CD14-positive monocyte (primary cell): ENCODE results near the gene KIF1A. TPM values are rescaled to one million over a fixed set of nuclear protein-coding genes. Genes with fewer than 3 reads are reported as not detected.

Experiments used
- DNase-seq, 3 donors: peaks; one replicate each; pipeline ENCODE4 v3.0.0-alpha.2; 2011 to 2022
- H2AFZ ChIP-seq: 2 replicates; pipeline ENCODE4 v1.6.0; 2012; ENCODE audit warnings: mild to moderate bottlenecking, low read depth, low read length, inconsistent platforms; ENCODE audit not compliant: insufficient read depth, poor library complexity, severe bottlenecking
- H3K27ac ChIP-seq, 2 donors: 1 replicate in 1 of 2; 2 replicates in 1 of 2; pipeline ENCODE4 v1.5.1; 2012 to 2013; ENCODE audit warnings: low read length in 2 of 2, control low read depth in 1 of 2, inconsistent platforms in 1 of 2, low read depth in 1 of 2, mild to moderate bottlenecking in 1 of 2
- H3K27me3 ChIP-seq, 2 donors: one replicate each; pipeline versions ENCODE4 v1.6.0 to v1.6.1; 2011 to 2013; ENCODE audit warnings: low read length in 2 of 2; ENCODE audit not compliant: control insufficient read depth in 2 of 2, insufficient read depth in 2 of 2
- H3K36me3 ChIP-seq, 2 donors: replicated peaks in 1 of 2; 1 replicate in 1 of 2; 2 replicates in 1 of 2; pipeline versions ENCODE4 v1.5.1 to v1.6.1; 2012 to 2013; ENCODE audit warnings: low read length in 2 of 2, control low read depth in 1 of 2, inconsistent platforms in 1 of 2, mild to moderate bottlenecking in 1 of 2; ENCODE audit not compliant: insufficient read depth in 2 of 2, control insufficient read depth in 1 of 2
- H3K4me1 ChIP-seq, 2 donors: 1 replicate in 1 of 2; 2 replicates in 1 of 2; pipeline versions ENCODE4 v1.5.1 to v1.6.1; 2012 to 2013; ENCODE audit warnings: low read length in 2 of 2, control low read depth in 1 of 2, inconsistent platforms in 1 of 2, mild to moderate bottlenecking in 1 of 2, moderate library complexity in 1 of 2; ENCODE audit not compliant: insufficient read depth in 2 of 2, control insufficient read depth in 1 of 2
- H3K4me2 ChIP-seq: replicated peaks from 2 replicates; pipeline ENCODE3; 2012; ENCODE audit warnings: low read length, moderate library complexity, mild to moderate bottlenecking; ENCODE audit not compliant: poor library complexity, severe bottlenecking; ENCODE audit errors: extremely low read depth
- H3K4me3 ChIP-seq, 3 experiments: fragments of 200-600 bp in 1 of 3; sonication (generic) in 1 of 3; replicated peaks in 1 of 3; 1 replicate in 2 of 3; 2 replicates in 1 of 3; pipeline ENCODE4 v1.5.1; 2011 to 2013; ENCODE audit warnings: low read length in 3 of 3, mild to moderate bottlenecking in 3 of 3, control low read depth in 2 of 3, low read depth in 2 of 3, inconsistent platforms in 1 of 3, moderate library complexity in 1 of 3
- H3K79me2 ChIP-seq: 2 replicates; pipeline ENCODE4 v1.6.0; 2012; ENCODE audit warnings: mild to moderate bottlenecking, control low read depth, inconsistent platforms, low read length, moderate library complexity; ENCODE audit not compliant: insufficient read depth
- H3K9ac ChIP-seq: 2 replicates; pipeline ENCODE4 v1.6.0; 2017; ENCODE audit warnings: low read length, mild to moderate bottlenecking; ENCODE audit not compliant: insufficient read depth, poor library complexity, severe bottlenecking
- H3K9me3 ChIP-seq, 2 donors: replicated peaks in 1 of 2; 1 replicate in 1 of 2; 2 replicates in 1 of 2; pipeline versions ENCODE4 v1.5.1 to v1.6.1; 2012 to 2013; ENCODE audit warnings: low read length in 2 of 2, control low read depth in 1 of 2; ENCODE audit not compliant: control insufficient read depth in 1 of 2, insufficient read depth in 1 of 2
- H4K20me1 ChIP-seq: 2 replicates; pipeline ENCODE4 v1.6.0; 2012; ENCODE audit warnings: mild to moderate bottlenecking, low read length, control low read depth, moderate library complexity; ENCODE audit not compliant: insufficient read depth
- H3K27ac Mint-ChIP-seq, 7 donors: one replicate each; pipeline ENCODE4 v1.8.0; 2020; ENCODE audit warnings: mild to moderate bottlenecking in 7 of 7, mixed read lengths in 7 of 7, moderate library complexity in 6 of 7, inconsistent platforms in 2 of 7
- H3K27me3 Mint-ChIP-seq, 3 donors: one replicate each; pipeline ENCODE4 v1.8.0; 2021 to 2022; ENCODE audit warnings: low read depth in 3 of 3, mild to moderate bottlenecking in 3 of 3, mixed read lengths in 3 of 3, moderate library complexity in 3 of 3, inconsistent platforms in 1 of 3
- H3K36me3 Mint-ChIP-seq, 2 donors: one replicate each; pipeline ENCODE4 v1.8.0; 2020; ENCODE audit warnings: mixed read lengths in 2 of 2, inconsistent platforms in 1 of 2, mild to moderate bottlenecking in 1 of 2
- H3K4me1 Mint-ChIP-seq: one replicate; pipeline ENCODE4 v1.8.0; 2020; ENCODE audit warnings: mild to moderate bottlenecking, mixed read lengths
- H3K4me3 Mint-ChIP-seq, 2 donors: one replicate each; pipeline ENCODE4 v1.8.0; 2020; ENCODE audit warnings: mild to moderate bottlenecking in 2 of 2, mixed read lengths in 2 of 2, moderate library complexity in 1 of 2
- H3K9me3 Mint-ChIP-seq, 7 donors: one replicate each; pipeline ENCODE4 v1.8.0; 2020 to 2022; ENCODE audit warnings: mixed read lengths in 7 of 7, mild to moderate bottlenecking in 6 of 7, moderate library complexity in 6 of 7, inconsistent platforms in 2 of 7
- CTCF ChIP-seq: fragments of 200-600 bp; IDR thresholded peaks from one replicate; pipeline ENCODE4 v1.8.0; 2022; ENCODE audit warnings: antibody characterized with exemption, mild to moderate bottlenecking
- WGBS: methylation state at CpG from one replicate; pipeline ENCODE4 v1.1.5; 2013; ENCODE audit warnings: missing lambda C conversion rate; ENCODE audit not compliant: insufficient coverage; 5-methylcytosine and 5-hydroxymethylcytosine counted together
- intact Hi-C, 2 donors: fragments of 100-400 bp; cut with micrococcal nuclease; formaldehyde crosslinking; loops; one replicate each; pipeline versions ENCODE4 v1.15.0 to v1.15.1; 2023
- polyA plus RNA-seq, 3 donors: library from polyadenylated mRNA; depleted of rRNA in 1 of 3; unstranded in 2 of 3; stranded (reverse) in 1 of 3; fragments of 300-500 nt in 2 of 3; fragments of >200 nt in 1 of 3; fragmentation: Illumina TruSeq in 2 of 3; gene quantifications; 1 replicate in 2 of 3; 2 replicates in 1 of 3; pipeline ENCODE4 v1.2.3, GENCODE V29; 2012 to 2021

Gene KIF1A
- polyA plus RNA-seq, 3 donors: not detected

- DNase-seq: no peak
- Mint-ChIP-seq H3K36me3 (no peaks in the 10 kb centered on the region), H3K9me3 (peaks cover 0 to 2% (median 0%) of the 10 kb centered on the region in 7 donors), H3K27me3 (peaks cover 2 to 9% (median 4%) of the 10 kb centered on the region in 3 donors), H3K27ac (no peak overlapping the region), H3K4me1 (no peaks in the 10 kb centered on the region), H3K4me3 (no peak overlapping the region)
- Histone ChIP-seq H3K79me2 (no peaks in the 10 kb centered on the region), H3K36me3 (no peaks in the 10 kb centered on the region), H3K4me2 (no peak overlapping the region), H3K9me3 (no peaks in the 10 kb centered on the region), H3K27me3 (no peaks in the 10 kb centered on the region), H3K27ac (no peak overlapping the region), H3K4me1 (no peaks in the 10 kb centered on the region), H4K20me1 (no peaks in the 10 kb centered on the region), H2AFZ (no peak overlapping the region), H3K4me3 (no peak overlapping the region), H3K9ac (no peak overlapping the region)
- intact Hi-C loops: no loop called here
- WGBS: 83% methylated on average over 3 of the region's 10 CpGs
- TF ChIP-seq CTCF: no peak
These were observed 67.8 kb downstream of the KIF1A start for GRCh38 chr2:240752209-240752608.

- DNase-seq: no peak
- Histone ChIP-seq H3K79me2 (no peaks in the 10 kb centered on the region), H3K4me3 (no peak overlapping the region), H3K27me3 (no peaks in the 10 kb centered on the region), H3K4me1 (no peaks in the 10 kb centered on the region), H2AFZ (no peak overlapping the region), H3K9ac (no peak overlapping the region), H3K4me2 (no peak overlapping the region), H3K36me3 (no peaks in the 10 kb centered on the region), H4K20me1 (no peaks in the 10 kb centered on the region), H3K9me3 (no peaks in the 10 kb centered on the region), H3K27ac (no peak overlapping the region)
- no peak for TF ChIP-seq CTCF
- H3K4me1 Mint-ChIP-seq: no peaks in the 10 kb centered on the region
- H3K9me3 Mint-ChIP-seq: peaks cover 0 to 2% (median 0%) of the 10 kb centered on the region in 7 donors
- intact Hi-C loops: no loop called here
- H3K27me3 Mint-ChIP-seq: peaks cover 1 to 7% (median 4%) of the 10 kb centered on the region in 3 donors
- H3K27ac Mint-ChIP-seq: no peak overlapping the region
- H3K36me3 Mint-ChIP-seq: no peaks in the 10 kb centered on the region
- H3K4me3 Mint-ChIP-seq: no peak overlapping the region
- 98% methylated on average over 22 of the region's 22 CpGs for WGBS
These were observed 69.6 kb downstream of the KIF1A start for GRCh38 chr2:240750409-240750808.
